ENCODE results near the gene INPP5B.
"Not testable (repeated sequence)": the region's sequence is repeated elsewhere in the genome, so short reads cannot be mapped to it uniquely, and the experiment has no call there.

INPP5B gene

DNA sequence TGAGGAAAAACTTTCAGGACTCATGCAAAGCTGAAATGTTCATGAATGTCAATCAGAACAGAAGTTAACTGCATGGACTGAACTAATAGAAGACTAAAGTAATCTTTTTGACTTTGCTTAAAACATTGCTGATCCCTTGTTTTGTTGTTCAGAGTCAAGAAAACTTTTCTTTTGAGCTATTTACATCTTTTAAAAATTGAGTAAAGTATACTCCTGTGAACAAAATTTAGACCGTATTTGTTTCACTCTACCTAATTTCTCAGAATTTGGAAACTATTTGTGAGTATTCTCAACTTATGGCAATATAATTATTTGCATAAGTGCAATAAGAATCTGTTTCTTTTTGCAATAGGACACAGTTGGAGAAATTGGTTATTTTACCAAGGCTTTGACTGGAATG, 41.1 kb downstream of the INPP5B start:
- TF ChIP-seq TAF1 (IDR thresholded peaks at IDR 0.05; ENCODE audit: borderline replicate concordance, low read depth, low read length) (no peak), POLR2AphosphoS5 (IDR thresholded peaks at IDR 0.05; ENCODE audit: low read depth, low read length) (no peak), POLR2A (IDR thresholded peaks at IDR 0.05; ENCODE audit: low read depth, low read length) (no peak)
- no peak for FAIRE-seq
- DNase-seq (ENCODE audit: insufficient read length), result no peak

DNA sequence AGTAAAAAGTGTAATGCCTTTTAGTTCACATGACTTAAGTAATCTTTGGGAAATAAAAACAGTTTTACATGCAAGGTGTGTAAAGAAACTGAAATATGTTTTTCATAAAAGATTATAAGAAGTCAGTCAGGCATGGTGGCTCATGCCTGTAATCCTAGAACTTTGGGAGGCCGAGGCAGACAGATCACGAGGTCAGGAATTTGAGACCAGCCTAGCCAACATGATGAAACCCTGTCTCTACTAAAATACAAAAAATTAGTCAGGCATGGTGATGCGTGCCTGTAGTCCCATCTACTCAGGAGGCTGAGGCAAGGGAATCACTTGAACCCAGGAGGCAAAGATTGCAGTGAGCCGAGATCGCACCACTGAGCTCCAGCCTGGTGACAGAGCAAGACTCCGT, 42.9 kb downstream of the INPP5B start:
- not testable (repeated sequence) for FAIRE-seq; DNase-seq (ENCODE audit: insufficient read length)

GRCh38 chr1:37902983-37903382, 43.9 kb downstream of the INPP5B start:
- FAIRE-seq, result no peak
- TF ChIP-seq TAF1 (IDR thresholded peaks at IDR 0.05; ENCODE audit: borderline replicate concordance, low read depth, low read length) (no peak), POLR2A (IDR thresholded peaks at IDR 0.05; ENCODE audit: low read depth, low read length) (no peak), POLR2AphosphoS5 (IDR thresholded peaks at IDR 0.05; ENCODE audit: low read depth, low read length) (no peak)
- DNase-seq (ENCODE audit: insufficient read length), result no peak

DNA sequence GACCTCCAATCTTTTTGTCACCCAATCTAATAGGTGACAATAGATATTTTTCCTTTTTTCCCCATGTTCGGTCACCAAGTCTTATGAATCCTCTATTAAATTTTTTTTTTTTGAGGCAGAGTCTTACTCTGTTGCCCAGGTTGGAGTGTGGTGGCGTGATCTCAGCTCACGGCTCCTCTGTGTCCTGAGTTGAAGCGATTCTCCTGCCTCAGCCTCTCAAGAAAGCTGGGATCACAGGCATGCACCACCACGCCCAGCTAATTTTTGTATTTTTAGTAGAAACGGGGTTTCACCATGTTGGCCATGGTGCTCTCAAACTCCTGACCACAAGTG, 45.0 kb downstream of the INPP5B start:
- no peak for TF ChIP-seq POLR2AphosphoS5 (IDR thresholded peaks at IDR 0.05; ENCODE audit: low read depth, low read length)
- TF ChIP-seq TAF1 (IDR thresholded peaks at IDR 0.05; ENCODE audit: borderline replicate concordance, low read depth, low read length), result no peak
- TF ChIP-seq POLR2A (IDR thresholded peaks at IDR 0.05; ENCODE audit: low read depth, low read length), result no peak
- FAIRE-seq (no peak), DNase-seq (ENCODE audit: insufficient read length) (no peak)

- DNase-seq (ENCODE audit: insufficient read length) (no peak), FAIRE-seq (peak; percentile 90)
- TF ChIP-seq POLR2AphosphoS5 (IDR thresholded peaks at IDR 0.05; ENCODE audit: low read depth, low read length), result no peak
- no peak; the same call in 1 of the 2 replicates for TF ChIP-seq POLR2A (IDR thresholded peaks at IDR 0.05; ENCODE audit: low read depth, low read length)
- TF ChIP-seq TAF1 (IDR thresholded peaks at IDR 0.05; ENCODE audit: borderline replicate concordance, low read depth, low read length), result no peak
Observed at GRCh38 chr1:37901191-37901892, 45.5 kb downstream of the INPP5B start.

GRCh38 chr1:37897563-37897962, 49.3 kb downstream of the INPP5B start:
- FAIRE-seq; DNase-seq (ENCODE audit: insufficient read length): not testable (repeated sequence)

DNA sequence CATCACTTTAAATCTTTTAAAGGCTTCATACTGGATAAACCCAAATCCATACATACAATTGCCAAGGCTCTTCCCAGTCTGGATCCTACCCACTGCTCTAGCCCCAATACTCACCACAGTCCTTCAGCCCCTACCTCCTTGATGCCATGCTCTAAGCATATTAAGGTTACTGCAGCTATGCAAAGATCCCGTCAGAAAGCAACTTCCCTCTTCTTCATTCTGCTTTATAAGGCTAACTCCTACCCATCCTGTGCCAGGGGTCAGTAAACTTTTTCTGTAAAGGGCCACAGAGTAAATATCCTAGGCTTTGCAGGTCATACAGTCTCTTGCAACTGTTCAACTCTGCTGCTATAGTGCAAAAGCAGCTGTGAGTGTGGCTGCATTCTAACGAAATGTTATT, 53.2 kb downstream of the INPP5B start:
- no peak for DNase-seq (ENCODE audit: insufficient read length)
- no peak for FAIRE-seq
- no peak for TF ChIP-seq POLR2AphosphoS5 (IDR thresholded peaks at IDR 0.05; ENCODE audit: low read depth, low read length)
- no peak for TF ChIP-seq TAF1 (IDR thresholded peaks at IDR 0.05; ENCODE audit: borderline replicate concordance, low read depth, low read length)
- TF ChIP-seq POLR2A (IDR thresholded peaks at IDR 0.05; ENCODE audit: low read depth, low read length), result no peak

GRCh38 chr1:37892151-37893047, 54.5 kb downstream of the INPP5B start:
- FAIRE-seq (no peak), DNase-seq (ENCODE audit: insufficient read length) (no peak)

GRCh38 chr1:37890378-37891014, 56.4 kb downstream of the INPP5B start:
- FAIRE-seq (peak; percentile 38), DNase-seq (ENCODE audit: insufficient read length) (no peak)
- no peak for TF ChIP-seq POLR2AphosphoS5 (IDR thresholded peaks at IDR 0.05; ENCODE audit: low read depth, low read length)
- no peak for TF ChIP-seq POLR2A (IDR thresholded peaks at IDR 0.05; ENCODE audit: low read depth, low read length)
- TF ChIP-seq TAF1 (IDR thresholded peaks at IDR 0.05; ENCODE audit: borderline replicate concordance, low read depth, low read length), result no peak

More at GRCh38 chr1:37892151-37893047, 54.5 kb downstream of the INPP5B start:
- TF ChIP-seq TAF1 (IDR thresholded peaks at IDR 0.05; ENCODE audit: borderline replicate concordance, low read depth, low read length), result no peak
- no peak for TF ChIP-seq POLR2AphosphoS5 (IDR thresholded peaks at IDR 0.05; ENCODE audit: low read depth, low read length)
- TF ChIP-seq POLR2A (IDR thresholded peaks at IDR 0.05; ENCODE audit: low read depth, low read length), result no peak

- no peak for FAIRE-seq
- TF ChIP-seq POLR2AphosphoS5 (IDR thresholded peaks at IDR 0.05; ENCODE audit: low read depth, low read length) (no peak), TAF1 (IDR thresholded peaks at IDR 0.05; ENCODE audit: borderline replicate concordance, low read depth, low read length) (no peak), POLR2A (IDR thresholded peaks at IDR 0.05; ENCODE audit: low read depth, low read length) (no peak)
- DNase-seq (ENCODE audit: insufficient read length), result no peak
Observed at GRCh38 chr1:37888022-37888700, 58.7 kb downstream of the INPP5B start.

- no peak for FAIRE-seq
- DNase-seq (ENCODE audit: insufficient read length), result no peak
- TF ChIP-seq POLR2A (IDR thresholded peaks at IDR 0.05; ENCODE audit: low read depth, low read length), result no peak
Observed at GRCh38 chr1:37884145-37884544, 62.7 kb downstream of the INPP5B start.

Data from GM12892 (cell line).